KBM-7 (cell line): ENCODE measurements around the gene TTBK2.
A peak's percentile ranks its signal among the peaks of the same experiment; 100 is the strongest.

ENCODE experiments used
- DNase-seq: peaks from one replicate; pipeline ENCODE4 v3.0.0-alpha.2; 2015
- in situ Hi-C: fragments of 300-500 bp; cut with MboI; formaldehyde crosslinking; loops from 2 replicates; pipeline ENCODE4 v1.14.3; 2020; ENCODE audit warnings: low sequenced_read_pairs, low pct_unique_long_range_greater_than_20kb, mixed read lengths

The TTBK2 gene

GRCh38 chr15:42846647-42847046 lies 73.9 kb downstream of the TTBK2 start:
- no peak for DNase-seq
- in situ Hi-C loops, result no loop called here

GRCh38 chr15:42845581-42845980 lies 75.0 kb downstream of the TTBK2 start:
- no peak for DNase-seq
- in situ Hi-C loops, result no loop called here

- DNase-seq, result no peak
- in situ Hi-C loops, result no loop called here
Observed at GRCh38 chr15:42843699-42844098, 76.9 kb downstream of the TTBK2 start.

- in situ Hi-C loops, result no loop called here
- no peak for DNase-seq
Observed at GRCh38 chr15:42836251-42836650, 84.3 kb downstream of the TTBK2 start.

- in situ Hi-C loops, result no loop called here
- DNase-seq, result no peak
Observed at GRCh38 chr15:42832576-42832975, 88.0 kb downstream of the TTBK2 start.

GRCh38 chr15:42826251-42826890 lies 94.2 kb downstream of the TTBK2 start:
- in situ Hi-C loops, result no loop called here
- no peak for DNase-seq

- in situ Hi-C loops, result no loop called here
- DNase-seq, result no peak
Observed at GRCh38 chr15:42825599-42825998, 95.0 kb downstream of the TTBK2 start.

GRCh38 chr15:42820811-42821210 lies 99.8 kb downstream of the TTBK2 start:
- in situ Hi-C loops, result no loop called here
- DNase-seq, result peak; percentile 66

GRCh38 chr15:42819786-42820185 lies 100.8 kb downstream of the TTBK2 start:
- no peak for DNase-seq
- in situ Hi-C loops, result no loop called here

GRCh38 chr15:42811433-42811832 lies 109.1 kb downstream of the TTBK2 start:
- DNase-seq, result no peak
- in situ Hi-C loops, result no loop called here

GRCh38 chr15:42808913-42809312 lies 111.7 kb downstream of the TTBK2 start:
- in situ Hi-C loops, result no loop called here
- DNase-seq, result no peak

GRCh38 chr15:42805266-42805665 lies 115.3 kb downstream of the TTBK2 start:
- in situ Hi-C loops, result no loop called here
- no peak for DNase-seq

GRCh38 chr15:42804739-42805138 lies 115.8 kb downstream of the TTBK2 start:
- in situ Hi-C loops, result no loop called here

GRCh38 chr15:42803436-42803835 lies 117.1 kb downstream of the TTBK2 start:
- no peak for DNase-seq
- in situ Hi-C loops, result no loop called here

More at GRCh38 chr15:42804739-42805138, 115.8 kb downstream of the TTBK2 start:
- DNase-seq, result no peak

- in situ Hi-C loops, result no loop called here
- no peak for DNase-seq
Observed at GRCh38 chr15:42802168-42802567, 118.4 kb downstream of the TTBK2 start.

- in situ Hi-C loops, result no loop called here
- no peak for DNase-seq
Observed at GRCh38 chr15:42800731-42801474, 119.7 kb downstream of the TTBK2 start.

- DNase-seq, result no peak
- in situ Hi-C loops, result no loop called here
Observed at GRCh38 chr15:42798802-42799201, 121.8 kb downstream of the TTBK2 start.

GRCh38 chr15:42796955-42797782 lies 123.4 kb downstream of the TTBK2 start:
- DNase-seq, result no peak
- in situ Hi-C loops, result no loop called here

GRCh38 chr15:42788725-42789124 lies 131.9 kb downstream of the TTBK2 start:
- DNase-seq, result peak; percentile 31
- in situ Hi-C loops, result no loop called here

- in situ Hi-C loops, result no loop called here
- DNase-seq, result no peak
Observed at GRCh38 chr15:42786978-42787377, 133.6 kb downstream of the TTBK2 start.
